Endothelial cell (in vitro differentiated cells): ENCODE results near the gene ZNF618. TPM values are rescaled to one million over a fixed set of nuclear protein-coding genes. Genes with fewer than 3 reads are reported as not detected.

Source experiments
- DNase-seq: peaks from one replicate; pipeline ENCODE4 v3.0.0; 2021; ENCODE audit warnings: low spot score
- H3K27ac Mint-ChIP-seq: one replicate; pipeline ENCODE4 v1.8.0; 2021; ENCODE audit warnings: mixed read lengths, inconsistent platforms; ENCODE audit not compliant: unreplicated experiment
- H3K27me3 Mint-ChIP-seq: one replicate; pipeline ENCODE4 v1.8.0; 2021; ENCODE audit warnings: mild to moderate bottlenecking, moderate library complexity, mixed read lengths, inconsistent platforms; ENCODE audit not compliant: unreplicated experiment
- H3K36me3 Mint-ChIP-seq: one replicate; pipeline ENCODE4 v1.8.0; 2021; ENCODE audit warnings: mild to moderate bottlenecking, low read depth, mixed read lengths, inconsistent platforms; ENCODE audit not compliant: unreplicated experiment
- H3K4me1 Mint-ChIP-seq: one replicate; pipeline ENCODE4 v1.8.0; 2021; ENCODE audit warnings: mild to moderate bottlenecking, mixed read lengths, inconsistent platforms; ENCODE audit not compliant: unreplicated experiment
- H3K4me3 Mint-ChIP-seq: one replicate; pipeline ENCODE4 v1.8.0; 2021; ENCODE audit warnings: mild to moderate bottlenecking, mixed read lengths, inconsistent platforms; ENCODE audit not compliant: unreplicated experiment
- H3K9me3 Mint-ChIP-seq: one replicate; pipeline ENCODE4 v1.8.0; 2021; ENCODE audit warnings: mixed read lengths, inconsistent platforms; ENCODE audit not compliant: unreplicated experiment
- total RNA-seq: library from RNA; stranded (reverse); fragmentation: NEBNext Ultra II Directional; extraction: Animal tissue kit (Norgen Biotek cat#: 25700); gene quantifications from one replicate; pipeline ENCODE4 v1.2.1, GENCODE V29; 2021; ENCODE audit not compliant: unreplicated experiment
- TF ChIP-seq, protein P1 (sequence below): fragments of 200-600 bp; sonication (generic); IDR thresholded peaks from one replicate; pipeline ENCODE4 v1.5.0; 2021; ENCODE audit warnings: antibody characterized with exemption; ENCODE audit not compliant: unreplicated experiment

Gene ZNF618
- total RNA-seq, 1 donor from 2014 or later: 35.0 TPM

DNA sequence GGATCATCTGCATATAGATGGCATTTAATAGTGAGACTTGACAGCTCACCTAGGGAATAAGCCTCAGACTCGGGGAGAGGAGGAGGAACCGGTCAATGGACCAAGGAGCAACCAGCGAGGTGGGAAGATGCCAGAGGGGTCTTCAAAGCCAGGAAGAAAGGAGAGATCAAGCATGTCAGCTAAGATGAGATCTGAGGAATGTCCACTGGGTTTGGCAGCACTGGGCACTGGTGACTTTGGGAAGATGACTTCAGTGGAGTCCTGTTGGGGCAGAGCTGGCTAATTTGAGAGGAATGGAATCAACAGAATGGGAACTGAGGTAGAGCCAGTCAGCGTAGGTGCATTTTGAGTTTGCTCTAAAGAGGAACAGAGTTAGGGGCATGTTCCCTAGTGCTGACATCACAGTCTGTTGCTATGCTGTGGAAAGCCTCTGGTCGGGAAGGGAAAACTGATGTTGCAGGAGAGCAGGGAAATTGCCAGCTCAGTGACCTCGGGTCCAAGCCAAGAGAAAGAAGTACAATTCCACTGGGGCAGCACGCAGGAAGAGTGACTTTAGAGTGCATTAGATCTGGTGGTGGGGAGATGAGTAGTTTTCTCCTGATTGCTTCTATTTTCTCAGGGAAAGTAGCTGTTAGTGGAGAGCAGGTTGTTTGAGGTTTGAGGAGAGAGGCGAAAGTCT is 56.9 kb downstream of the ZNF618 start:
- peaks cover 2% of the 10 kb centered on the region for H3K27me3 Mint-ChIP-seq
- no peaks in the 10 kb centered on the region for H3K36me3 Mint-ChIP-seq
- H3K9me3 Mint-ChIP-seq: no peaks in the 10 kb centered on the region
- H3K4me3 Mint-ChIP-seq: no peak overlapping the region
- no peaks in the 10 kb centered on the region for H3K4me1 Mint-ChIP-seq
- no peak overlapping the region for H3K27ac Mint-ChIP-seq
- TF ChIP-seq, protein P1, sequence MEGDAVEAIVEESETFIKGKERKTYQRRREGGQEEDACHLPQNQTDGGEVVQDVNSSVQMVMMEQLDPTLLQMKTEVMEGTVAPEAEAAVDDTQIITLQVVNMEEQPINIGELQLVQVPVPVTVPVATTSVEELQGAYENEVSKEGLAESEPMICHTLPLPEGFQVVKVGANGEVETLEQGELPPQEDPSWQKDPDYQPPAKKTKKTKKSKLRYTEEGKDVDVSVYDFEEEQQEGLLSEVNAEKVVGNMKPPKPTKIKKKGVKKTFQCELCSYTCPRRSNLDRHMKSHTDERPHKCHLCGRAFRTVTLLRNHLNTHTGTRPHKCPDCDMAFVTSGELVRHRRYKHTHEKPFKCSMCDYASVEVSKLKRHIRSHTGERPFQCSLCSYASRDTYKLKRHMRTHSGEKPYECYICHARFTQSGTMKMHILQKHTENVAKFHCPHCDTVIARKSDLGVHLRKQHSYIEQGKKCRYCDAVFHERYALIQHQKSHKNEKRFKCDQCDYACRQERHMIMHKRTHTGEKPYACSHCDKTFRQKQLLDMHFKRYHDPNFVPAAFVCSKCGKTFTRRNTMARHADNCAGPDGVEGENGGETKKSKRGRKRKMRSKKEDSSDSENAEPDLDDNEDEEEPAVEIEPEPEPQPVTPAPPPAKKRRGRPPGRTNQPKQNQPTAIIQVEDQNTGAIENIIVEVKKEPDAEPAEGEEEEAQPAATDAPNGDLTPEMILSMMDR: no peak
- no peak for DNase-seq

DNA sequence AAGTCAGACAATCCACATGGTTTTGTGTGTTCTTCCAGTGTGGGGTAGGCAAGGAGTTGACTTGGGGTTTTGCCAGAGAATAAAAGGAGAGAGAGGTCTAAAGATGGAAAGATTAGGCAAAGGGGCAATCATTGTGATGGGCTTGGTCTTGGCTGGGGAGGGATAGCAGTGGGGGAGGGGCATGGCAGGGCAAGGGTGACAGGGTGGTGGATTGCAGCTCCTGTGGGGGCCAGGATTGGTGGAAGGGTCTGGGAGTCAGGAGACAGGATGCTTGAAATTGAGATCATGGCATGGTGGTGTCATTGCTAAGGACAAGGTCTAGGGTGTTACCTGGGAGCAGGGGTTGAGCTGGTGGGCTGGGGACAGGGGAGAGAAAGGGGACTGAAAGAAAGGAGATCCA is 57.6 kb downstream of the ZNF618 start:
- H3K27me3 Mint-ChIP-seq: peaks cover 2% of the 10 kb centered on the region
- TF ChIP-seq, protein P1: no peak
- no peaks in the 10 kb centered on the region for H3K9me3 Mint-ChIP-seq

GRCh38 chr9:113934167-113934828 is 58.2 kb downstream of the ZNF618 start:
- H3K27me3 Mint-ChIP-seq: peaks cover 2% of the 10 kb centered on the region
- no peak overlapping the region for H3K4me3 Mint-ChIP-seq
- H3K36me3 Mint-ChIP-seq: no peaks in the 10 kb centered on the region
- TF ChIP-seq, protein P1: no peak
- no peak overlapping the region for H3K27ac Mint-ChIP-seq
- H3K4me1 Mint-ChIP-seq: no peaks in the 10 kb centered on the region
- DNase-seq: no peak
- no peaks in the 10 kb centered on the region for H3K9me3 Mint-ChIP-seq

More for the DNA sequence above, 57.6 kb downstream of the ZNF618 start:
- Mint-ChIP-seq H3K4me3 (no peak overlapping the region), H3K27ac (no peak overlapping the region), H3K4me1 (no peaks in the 10 kb centered on the region), H3K36me3 (no peaks in the 10 kb centered on the region)
- DNase-seq: no peak

- Mint-ChIP-seq H3K9me3 (no peaks in the 10 kb centered on the region), H3K36me3 (no peaks in the 10 kb centered on the region), H3K27me3 (peaks cover 2% of the 10 kb centered on the region), H3K4me1 (no peaks in the 10 kb centered on the region), H3K4me3 (no peak overlapping the region), H3K27ac (no peak overlapping the region)
- DNase-seq: no peak
- TF ChIP-seq, protein P1: no peak
Measured at GRCh38 chr9:113934829-113935676, 58.9 kb downstream of the ZNF618 start.
